Coronary artery (tissue), 2 donors: ENCODE results near the gene NRAS.

Experiments used
- DNase-seq: peaks from one replicate; pipeline ENCODE4 v3.0.0-alpha.2; 2017; ENCODE audit warnings: low spot score
- H3K27ac ChIP-seq, 2 donors: fragments of 200-600 bp; sonication (generic); one replicate each; pipeline ENCODE4 v1.5.1; 2016 to 2019
- H3K4me3 ChIP-seq: fragments of 200-600 bp; sonication (generic); 2 replicates; pipeline ENCODE4 v1.5.1; 2016; ENCODE audit warnings: mild to moderate bottlenecking, moderate library complexity
- TF ChIP-seq, protein P1 (sequence below): fragments of 200-600 bp; sonication (generic); IDR thresholded peaks from one replicate; pipeline ENCODE4 v1.5.1; 2019; ENCODE audit warnings: antibody characterized with exemption

NRAS gene

GRCh38 chr1:114668784-114669561 is 47.6 kb downstream of the NRAS start:
- peak overlapping the region; percentile 86 for H3K4me3 ChIP-seq
- DNase-seq, result no peak
- TF ChIP-seq, protein P1, sequence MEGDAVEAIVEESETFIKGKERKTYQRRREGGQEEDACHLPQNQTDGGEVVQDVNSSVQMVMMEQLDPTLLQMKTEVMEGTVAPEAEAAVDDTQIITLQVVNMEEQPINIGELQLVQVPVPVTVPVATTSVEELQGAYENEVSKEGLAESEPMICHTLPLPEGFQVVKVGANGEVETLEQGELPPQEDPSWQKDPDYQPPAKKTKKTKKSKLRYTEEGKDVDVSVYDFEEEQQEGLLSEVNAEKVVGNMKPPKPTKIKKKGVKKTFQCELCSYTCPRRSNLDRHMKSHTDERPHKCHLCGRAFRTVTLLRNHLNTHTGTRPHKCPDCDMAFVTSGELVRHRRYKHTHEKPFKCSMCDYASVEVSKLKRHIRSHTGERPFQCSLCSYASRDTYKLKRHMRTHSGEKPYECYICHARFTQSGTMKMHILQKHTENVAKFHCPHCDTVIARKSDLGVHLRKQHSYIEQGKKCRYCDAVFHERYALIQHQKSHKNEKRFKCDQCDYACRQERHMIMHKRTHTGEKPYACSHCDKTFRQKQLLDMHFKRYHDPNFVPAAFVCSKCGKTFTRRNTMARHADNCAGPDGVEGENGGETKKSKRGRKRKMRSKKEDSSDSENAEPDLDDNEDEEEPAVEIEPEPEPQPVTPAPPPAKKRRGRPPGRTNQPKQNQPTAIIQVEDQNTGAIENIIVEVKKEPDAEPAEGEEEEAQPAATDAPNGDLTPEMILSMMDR, result no peak
- H3K27ac ChIP-seq, result peak overlapping the region in 1 of 2 donors; percentile 54

GRCh38 chr1:114668373-114668772 is 48.2 kb downstream of the NRAS start:
- TF ChIP-seq, protein P1, result no peak
- no peak for DNase-seq
- Histone ChIP-seq H3K27ac (no peak overlapping the region), H3K4me3 (no peak overlapping the region)

DNA sequence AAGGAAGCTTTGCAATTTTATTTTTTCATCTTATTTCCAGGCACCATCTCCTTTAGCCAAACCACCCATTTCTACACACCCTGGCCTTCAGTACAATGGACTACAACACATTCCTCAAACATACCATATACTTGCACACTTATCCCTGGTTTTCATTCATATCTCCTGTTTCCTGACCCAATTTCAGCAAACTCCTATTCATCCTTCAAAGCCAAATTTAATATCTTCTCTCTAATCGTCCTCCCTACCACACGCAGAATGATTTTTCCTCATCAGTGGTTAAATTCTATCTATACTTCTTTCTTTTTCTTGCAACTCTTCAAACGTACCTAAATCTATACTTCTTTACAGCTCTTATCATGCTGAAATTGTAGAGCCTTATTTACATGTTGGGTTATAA is 49.6 kb downstream of the NRAS start:
- DNase-seq, result no peak
- TF ChIP-seq, protein P1, result no peak
- Histone ChIP-seq H3K27ac (no peak overlapping the region), H3K4me3 (no peak overlapping the region)

- DNase-seq, result no peak
- Histone ChIP-seq H3K4me3 (no peak overlapping the region), H3K27ac (no peak overlapping the region)
- TF ChIP-seq, protein P1, result no peak
These were observed 56.3 kb downstream of the NRAS start for GRCh38 chr1:114660238-114660637.
